Karpas-422 (cell line): Measurements from ENCODE around the gene BCAP29. TPM values are rescaled to one million over a fixed set of nuclear protein-coding genes. Genes with fewer than 3 reads are reported as not detected.

ENCODE experiments used
- DNase-seq: peaks from one replicate; pipeline ENCODE4 v3.0.0-alpha.2; 2015
- H2AFZ ChIP-seq: fragments of 200-600 bp; sonication (generic); 2 replicates; pipeline ENCODE4 v1.6.1; 2014; ENCODE audit warnings: antibody characterized with exemption, low read length, mixed read lengths
- H3K27ac ChIP-seq: fragments of 200-600 bp; sonication (generic); 2 replicates; pipeline ENCODE4 v1.5.1; 2014; ENCODE audit warnings: mild to moderate bottlenecking, low read length, moderate library complexity
- H3K27me3 ChIP-seq: fragments of 200-600 bp; sonication (generic); 2 replicates; pipeline ENCODE4 v1.6.1; 2014; ENCODE audit warnings: low read length, mixed read lengths
- H3K36me3 ChIP-seq: fragments of 200-600 bp; sonication (generic); 2 replicates; pipeline ENCODE4 v1.6.1; 2014; ENCODE audit warnings: low read length, mixed read lengths; ENCODE audit not compliant: insufficient read depth
- H3K4me1 ChIP-seq: fragments of 200-600 bp; sonication (generic); 2 replicates; pipeline ENCODE4 v1.6.1; 2014; ENCODE audit warnings: mild to moderate bottlenecking, low read length, mixed read lengths
- H3K4me2 ChIP-seq: fragments of 200-600 bp; sonication (generic); 2 replicates; pipeline ENCODE4 v1.6.1; 2014; ENCODE audit warnings: low read length, low read depth, mild to moderate bottlenecking; ENCODE audit not compliant: poor library complexity, severe bottlenecking
- H3K4me3 ChIP-seq: fragments of 200-600 bp; sonication (generic); 2 replicates; pipeline ENCODE4 v1.5.1; 2014; ENCODE audit warnings: mild to moderate bottlenecking, antibody characterized with exemption, low read length, mixed read lengths
- H3K79me2 ChIP-seq: fragments of 200-600 bp; sonication (generic); 2 replicates; pipeline ENCODE4 v1.6.1; 2014; ENCODE audit warnings: mild to moderate bottlenecking, low read length, mixed read lengths
- H3K9ac ChIP-seq: fragments of 200-600 bp; sonication (generic); 2 replicates; pipeline ENCODE4 v1.6.0; 2014; ENCODE audit warnings: low read length
- H3K9me2 ChIP-seq: fragments of 200-600 bp; sonication (generic), shearing (Covaris generic); replicated peaks from 2 replicates; pipeline ENCODE4 v1.6.0; 2014; ENCODE audit warnings: mild to moderate bottlenecking, low read length, moderate library complexity; ENCODE audit not compliant: insufficient read depth
- H3K9me3 ChIP-seq: fragments of 300-700, 200-600 bp; sonication (generic); 2 replicates; pipeline ENCODE4 v1.6.1; 2014; ENCODE audit warnings: low read length, mixed read lengths
- H4K20me1 ChIP-seq: fragments of 200-600 bp; sonication (generic); 2 replicates; pipeline ENCODE4 v1.6.1; 2014; ENCODE audit warnings: mild to moderate bottlenecking, antibody characterized with exemption, low read length, low read depth; ENCODE audit not compliant: insufficient read depth
- total RNA-seq: library from RNA; depleted of rRNA; stranded (reverse); fragments of >200 nt; shearing (Covaris generic); gene quantifications from 2 replicates; pipeline ENCODE4 v1.2.3, GENCODE V29; 2014; ENCODE audit warnings: low replicate concordance

BCAP29 gene
- total RNA-seq, 1 experiment from 2014 or later = 116 TPM

GRCh38 chr7:107570298-107570697 lies 9.7 kb upstream of the BCAP29 start:
- Histone ChIP-seq H3K79me2 (peaks cover 27% of the 10 kb centered on the region), H4K20me1 (no peaks in the 10 kb centered on the region), H3K36me3 (peaks cover 25% of the 10 kb centered on the region; the same call in 1 of the 2 replicates), H3K4me3 (no peak overlapping the region), H3K9me3 (no peaks in the 10 kb centered on the region), H3K4me2 (no peak overlapping the region), H3K9me2 (no peaks in the 10 kb centered on the region), H3K9ac (no peak overlapping the region), H3K4me1 (peaks cover 2% of the 10 kb centered on the region), H3K27me3 (no peaks in the 10 kb centered on the region), H2AFZ (no peak overlapping the region), H3K27ac (no peak overlapping the region)
- DNase-seq = no peak

GRCh38 chr7:107573537-107573936 lies 6.5 kb upstream of the BCAP29 start:
- no peaks in the 10 kb centered on the region for H3K9me3 ChIP-seq
- no peaks in the 10 kb centered on the region for H3K27me3 ChIP-seq
- no peak overlapping the region for H3K9ac ChIP-seq
- H3K4me3 ChIP-seq = no peak overlapping the region
- no peak overlapping the region for H3K27ac ChIP-seq
- peaks cover 15% of the 10 kb centered on the region for H3K4me1 ChIP-seq
- H3K9me2 ChIP-seq = no peaks in the 10 kb centered on the region
- no peak overlapping the region for H3K4me2 ChIP-seq
- no peaks in the 10 kb centered on the region for H4K20me1 ChIP-seq
- peaks cover 30% of the 10 kb centered on the region for H3K36me3 ChIP-seq
- H2AFZ ChIP-seq = no peak overlapping the region
- H3K79me2 ChIP-seq = peaks cover 17% of the 10 kb centered on the region
- no peak for DNase-seq

- peak overlapping the region; percentile 90 for H3K9ac ChIP-seq
- H3K79me2 ChIP-seq = peaks cover 60% of the 10 kb centered on the region
- peaks cover 39% of the 10 kb centered on the region for H3K4me1 ChIP-seq
- H3K36me3 ChIP-seq = peaks cover 30% of the 10 kb centered on the region
- no peak for DNase-seq
- H3K27me3 ChIP-seq = no peaks in the 10 kb centered on the region
- H3K9me2 ChIP-seq = no peaks in the 10 kb centered on the region
- no peaks in the 10 kb centered on the region for H3K9me3 ChIP-seq
- H3K4me3 ChIP-seq = peak overlapping the region; percentile 98
- H2AFZ ChIP-seq = peak overlapping the region; percentile 97
- H3K4me2 ChIP-seq = peak overlapping the region; percentile 89
- H3K27ac ChIP-seq = peak overlapping the region; percentile 39; the same call in 1 of the 2 replicates
- H4K20me1 ChIP-seq = no peaks in the 10 kb centered on the region
Observed at GRCh38 chr7:107579554-107579884, 527 bp upstream of the BCAP29 start.

GRCh38 chr7:107580716-107581383 lies 804 bp downstream of the BCAP29 start:
- H3K9ac ChIP-seq = peak overlapping the region; percentile 90
- peak; percentile 65 for DNase-seq
- H3K4me2 ChIP-seq = peak overlapping the region; percentile 89
- H4K20me1 ChIP-seq = no peaks in the 10 kb centered on the region
- H3K9me2 ChIP-seq = no peaks in the 10 kb centered on the region
- H3K36me3 ChIP-seq = peaks cover 31% of the 10 kb centered on the region
- H3K4me3 ChIP-seq = peak overlapping the region; percentile 98
- peak overlapping the region; percentile 25 for H3K27ac ChIP-seq
- H3K9me3 ChIP-seq = no peaks in the 10 kb centered on the region
- peaks cover 72% of the 10 kb centered on the region for H3K79me2 ChIP-seq
- H3K4me1 ChIP-seq = peaks cover 39% of the 10 kb centered on the region
- no peaks in the 10 kb centered on the region for H3K27me3 ChIP-seq
- H2AFZ ChIP-seq = peak overlapping the region; percentile 18; the same call in 1 of the 2 replicates

- no peaks in the 10 kb centered on the region for H3K9me3 ChIP-seq
- H3K27ac ChIP-seq = peak overlapping the region; percentile 25
- H3K79me2 ChIP-seq = peaks cover 77% of the 10 kb centered on the region
- DNase-seq = peak; percentile 50
- peak overlapping the region; percentile 90 for H3K9ac ChIP-seq
- H4K20me1 ChIP-seq = no peaks in the 10 kb centered on the region
- H3K4me1 ChIP-seq = peaks cover 39% of the 10 kb centered on the region
- H2AFZ ChIP-seq = no peak overlapping the region
- H3K4me3 ChIP-seq = peak overlapping the region; percentile 98
- no peaks in the 10 kb centered on the region for H3K9me2 ChIP-seq
- peak overlapping the region; percentile 89 for H3K4me2 ChIP-seq
- H3K36me3 ChIP-seq = peaks cover 26% of the 10 kb centered on the region
- no peaks in the 10 kb centered on the region for H3K27me3 ChIP-seq
Observed at GRCh38 chr7:107581387-107582013, 1.5 kb downstream of the BCAP29 start.

GRCh38 chr7:107582875-107583274 lies 2.8 kb downstream of the BCAP29 start:
- Histone ChIP-seq H3K9ac (no peak overlapping the region), H2AFZ (no peak overlapping the region), H3K4me1 (peaks cover 31% of the 10 kb centered on the region), H3K4me2 (peak overlapping the region; percentile 89), H4K20me1 (no peaks in the 10 kb centered on the region), H3K36me3 (peaks cover 24% of the 10 kb centered on the region), H3K27me3 (no peaks in the 10 kb centered on the region), H3K4me3 (no peak overlapping the region), H3K27ac (no peak overlapping the region), H3K79me2 (peaks cover 85% of the 10 kb centered on the region), H3K9me2 (no peaks in the 10 kb centered on the region), H3K9me3 (no peaks in the 10 kb centered on the region)
- no peak for DNase-seq

GRCh38 chr7:107584716-107585115 lies 4.7 kb downstream of the BCAP29 start:
- no peak for DNase-seq
- Histone ChIP-seq H3K9ac (no peak overlapping the region), H3K4me3 (no peak overlapping the region), H3K4me1 (peaks cover 20% of the 10 kb centered on the region), H3K9me2 (no peaks in the 10 kb centered on the region), H3K36me3 (peaks cover 30% of the 10 kb centered on the region), H3K27ac (no peak overlapping the region), H3K9me3 (no peaks in the 10 kb centered on the region), H3K4me2 (no peak overlapping the region), H4K20me1 (no peaks in the 10 kb centered on the region), H3K79me2 (peaks cover 83% of the 10 kb centered on the region), H3K27me3 (no peaks in the 10 kb centered on the region), H2AFZ (no peak overlapping the region)

GRCh38 chr7:107588529-107589130 lies 8.6 kb downstream of the BCAP29 start:
- H3K4me2 ChIP-seq = no peak overlapping the region
- peaks cover 46% of the 10 kb centered on the region for H3K79me2 ChIP-seq
- no peaks in the 10 kb centered on the region for H3K27me3 ChIP-seq
- H2AFZ ChIP-seq = no peak overlapping the region
- no peaks in the 10 kb centered on the region for H4K20me1 ChIP-seq
- no peaks in the 10 kb centered on the region for H3K9me2 ChIP-seq
- no peak overlapping the region for H3K27ac ChIP-seq
- no peak overlapping the region for H3K9ac ChIP-seq
- no peaks in the 10 kb centered on the region for H3K9me3 ChIP-seq
- H3K36me3 ChIP-seq = peaks cover 32% of the 10 kb centered on the region
- H3K4me1 ChIP-seq = no peaks in the 10 kb centered on the region; the same call in 1 of the 2 replicates
- DNase-seq = no peak
- H3K4me3 ChIP-seq = no peak overlapping the region
